DMS 273 (cell line): ENCODE data around the gene KIF23.
"Not testable (repeated sequence)": the region's sequence is repeated elsewhere in the genome, so short reads cannot be mapped to it uniquely, and the experiment has no call there.

Experiments
- DNase-seq: peaks from one replicate; lab custom pipeline; 2025; ENCODE audit not compliant: unreplicated experiment; lab: John Stamatoyannopoulos, UW

The KIF23 gene

DNA sequence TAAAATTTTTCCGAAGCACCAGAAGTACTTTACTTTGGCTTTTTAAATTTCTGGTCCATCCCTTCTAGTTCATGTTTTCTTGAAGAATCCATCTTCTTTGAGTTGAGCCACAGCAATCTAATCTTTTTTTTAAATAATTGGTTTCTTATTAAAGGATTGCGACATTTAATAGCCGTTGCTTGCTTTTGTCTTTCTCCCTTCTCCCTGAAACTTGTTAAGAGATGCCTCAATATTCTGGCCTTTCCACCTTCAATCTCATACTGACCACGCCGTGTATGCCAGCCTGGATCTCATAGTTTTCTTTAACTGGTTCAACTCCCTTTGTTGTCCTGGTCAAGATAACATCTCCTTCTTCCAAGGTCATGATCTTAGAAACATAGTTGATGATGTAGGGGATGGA lies 20.1 kb downstream of the KIF23 start:
- no peak for DNase-seq

DNA sequence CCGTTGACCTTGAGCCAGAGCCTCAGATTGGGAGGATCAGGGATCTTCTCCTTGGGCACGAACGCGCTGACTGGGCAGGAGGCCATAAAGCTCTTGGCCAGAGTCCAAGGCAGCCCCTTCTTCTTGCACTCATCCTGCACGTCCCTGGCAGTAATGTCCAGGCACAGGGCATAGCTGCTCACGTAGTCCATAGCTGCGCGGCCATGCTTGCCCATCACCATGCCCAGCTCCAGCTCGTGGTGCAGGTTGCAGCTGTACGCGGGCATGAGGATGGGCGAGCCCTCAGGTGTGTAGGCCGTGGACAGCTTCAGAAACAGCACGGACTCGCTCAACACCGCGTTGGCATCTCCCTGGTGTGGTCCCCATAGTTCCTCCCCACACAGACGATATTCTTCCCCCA lies 20.5 kb downstream of the KIF23 start:
- DNase-seq = no peak

DNA sequence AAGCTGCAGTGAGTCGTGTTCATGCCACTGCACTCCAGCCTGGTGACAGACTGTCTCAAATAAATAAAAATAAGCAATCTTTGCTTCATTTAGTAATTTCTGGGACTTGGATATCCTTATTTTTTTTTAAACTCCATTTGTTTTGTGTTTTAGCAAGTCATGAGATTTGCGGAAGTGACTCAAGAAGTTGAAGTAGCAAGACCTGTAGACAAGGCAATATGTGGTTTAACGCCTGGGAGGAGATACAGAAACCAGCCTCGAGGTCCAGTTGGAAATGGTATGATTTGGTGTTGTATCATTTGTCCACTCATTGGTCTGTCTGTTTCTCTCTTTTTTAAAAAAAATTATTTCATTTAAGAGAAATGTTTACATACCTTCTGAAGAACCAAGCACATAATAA lies 21.8 kb downstream of the KIF23 start:
- no peak for DNase-seq

DNA sequence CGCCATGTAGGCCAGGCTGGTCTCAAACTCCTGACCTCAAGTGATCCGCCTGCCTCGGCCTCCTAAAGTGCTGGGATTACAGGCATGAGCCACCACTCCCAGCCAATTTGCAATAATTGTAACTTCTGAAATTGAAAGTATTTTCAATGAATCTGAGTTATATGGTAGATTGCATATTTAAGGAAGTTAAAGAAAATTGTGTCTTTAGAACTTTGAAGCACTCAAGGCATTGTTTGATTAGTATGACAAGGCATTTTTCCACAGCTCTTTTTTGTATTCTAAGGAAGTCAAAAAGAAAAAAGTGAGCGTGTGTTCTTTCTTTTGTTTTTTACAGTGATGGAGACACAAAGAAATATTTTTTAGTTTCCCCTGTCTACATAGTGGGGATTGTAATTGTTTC lies 22.8 kb downstream of the KIF23 start:
- no peak for DNase-seq

DNA sequence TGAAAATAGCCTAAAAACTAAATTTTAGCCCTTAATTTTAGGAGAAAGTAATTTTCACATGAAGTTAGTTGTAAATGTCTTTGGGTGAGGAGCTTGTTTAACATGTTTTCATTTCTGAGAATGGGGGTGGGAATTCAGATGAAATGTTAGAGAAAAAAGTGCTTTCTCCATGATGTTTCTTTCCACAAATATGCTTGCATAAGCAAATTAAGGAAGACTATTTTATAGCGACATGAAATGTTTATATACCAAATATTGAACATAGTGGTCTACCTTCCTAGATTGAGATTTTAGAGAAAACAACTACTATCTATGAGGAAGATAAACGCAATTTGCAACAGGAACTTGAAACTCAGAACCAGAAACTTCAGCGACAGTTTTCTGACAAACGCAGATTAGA lies 25.5 kb downstream of the KIF23 start:
- DNase-seq = no peak

DNA sequence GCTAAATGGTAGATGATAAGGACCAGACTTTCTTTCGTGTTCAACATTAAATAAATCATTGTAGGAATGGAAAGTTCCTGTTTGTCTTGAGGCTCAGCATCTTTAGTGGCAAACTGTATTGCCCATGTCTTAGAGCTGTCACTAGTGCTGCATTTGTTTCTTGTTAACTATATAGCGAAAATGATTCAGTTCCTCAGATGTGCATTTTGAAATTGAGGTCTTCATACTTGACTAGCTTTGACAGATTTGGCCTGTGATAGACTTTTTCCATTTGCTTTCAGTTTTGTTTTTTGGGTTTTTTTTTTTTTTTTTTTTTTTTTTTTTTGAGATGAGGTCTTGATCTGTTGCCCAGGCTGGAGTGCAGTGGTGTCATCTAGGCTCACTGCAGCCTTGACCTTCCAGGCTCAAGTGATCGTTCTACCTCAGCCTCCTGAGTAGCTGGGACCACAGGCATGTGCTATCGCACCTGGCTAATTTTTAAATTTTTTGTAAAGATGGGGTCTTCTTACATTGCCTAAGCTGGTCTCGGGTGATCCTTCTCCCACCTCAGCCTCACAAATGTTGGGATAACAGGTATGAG lies 29.0 kb downstream of the KIF23 start:
- no peak for DNase-seq

DNA sequence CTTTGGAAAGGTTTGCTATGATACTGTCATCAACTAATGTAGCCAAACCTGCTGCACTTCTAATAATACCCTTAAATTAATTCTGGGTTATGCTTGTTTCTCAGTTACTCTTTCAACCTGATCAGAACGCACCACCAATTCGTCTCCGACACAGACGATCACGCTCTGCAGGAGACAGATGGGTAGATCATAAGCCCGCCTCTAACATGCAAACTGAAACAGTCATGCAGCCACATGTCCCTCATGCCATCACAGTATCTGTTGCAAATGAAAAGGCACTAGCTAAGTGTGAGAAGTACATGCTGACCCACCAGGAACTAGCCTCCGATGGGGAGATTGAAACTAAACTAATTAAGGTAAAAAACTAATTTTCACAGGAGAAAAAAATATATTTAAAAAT lies 30.5 kb downstream of the KIF23 start:
- no peak for DNase-seq

DNA sequence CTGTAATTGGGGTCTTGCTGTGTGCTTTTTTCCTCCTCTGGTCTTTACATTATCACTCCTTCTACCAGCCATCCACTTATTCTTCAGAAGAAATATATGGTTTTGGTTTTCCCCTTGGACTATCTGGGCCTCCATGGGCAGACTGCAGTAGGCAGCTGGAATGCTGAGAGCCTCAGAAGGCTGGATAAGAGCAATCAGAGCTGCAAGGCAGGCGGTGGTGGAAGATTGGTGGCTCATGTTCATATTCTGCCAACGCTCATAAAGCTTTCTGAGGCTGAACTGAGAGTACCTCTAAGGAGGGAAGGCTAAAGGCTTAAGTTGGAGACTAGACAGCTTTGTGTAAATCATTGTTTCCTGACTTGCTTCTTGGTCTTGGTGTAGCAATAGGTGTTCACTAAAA lies 32.8 kb downstream of the KIF23 start:
- DNase-seq = no peak

DNA sequence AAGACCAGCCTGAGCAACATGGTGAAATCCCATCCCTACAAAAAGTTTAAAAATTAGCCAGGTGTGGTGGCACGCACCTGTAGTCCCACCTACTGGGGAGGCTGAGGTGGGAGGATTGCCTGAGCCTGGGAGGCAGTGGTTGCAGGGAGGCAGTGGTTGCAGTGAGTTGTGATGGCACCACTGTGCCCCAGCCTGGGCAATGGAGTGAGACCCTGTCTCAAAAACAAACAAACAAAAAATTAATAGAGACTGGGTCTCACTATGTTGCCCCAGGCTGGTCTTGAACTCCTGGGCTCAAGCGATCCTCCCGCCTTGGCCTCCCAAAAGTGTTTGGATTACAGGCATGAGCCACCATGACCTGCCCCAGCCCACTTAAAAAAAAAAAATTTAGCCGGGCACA lies 36.1 kb downstream of the KIF23 start:
- DNase-seq = not testable (repeated sequence)

DNA sequence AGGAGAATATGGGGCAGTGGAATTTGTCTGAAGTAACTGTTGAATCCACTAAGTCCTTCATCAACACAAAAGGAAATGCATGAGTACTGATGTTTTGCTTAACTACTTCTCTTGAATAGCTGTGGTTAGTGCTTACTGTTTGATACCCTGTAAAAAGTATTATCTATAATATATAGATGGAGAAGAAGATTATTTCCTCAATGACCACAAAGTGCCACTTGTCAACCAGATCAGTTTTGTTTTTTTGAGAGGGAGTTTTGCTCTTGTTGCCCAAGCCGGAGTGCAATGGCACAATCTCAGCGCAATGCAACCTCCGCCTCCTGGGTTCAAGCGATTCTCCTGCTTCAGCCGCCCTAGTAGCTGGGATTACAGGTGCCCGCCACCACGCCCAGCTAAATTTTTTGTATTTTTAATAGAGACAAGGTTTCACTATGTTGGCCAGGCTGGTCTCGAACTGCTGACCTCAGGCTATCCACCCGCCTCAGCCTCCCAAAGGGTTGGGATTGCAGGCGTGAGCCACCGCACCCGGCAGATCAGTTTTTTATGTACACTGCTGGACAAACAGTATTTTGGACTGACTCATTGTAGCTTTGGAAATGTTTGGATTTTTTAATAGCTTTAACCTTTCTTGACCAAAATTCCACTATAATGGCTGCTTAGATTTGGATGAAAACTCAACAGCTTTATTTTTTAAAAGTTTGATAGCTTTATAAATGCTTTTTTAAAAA lies 37.0 kb downstream of the KIF23 start:
- no peak for DNase-seq

DNA sequence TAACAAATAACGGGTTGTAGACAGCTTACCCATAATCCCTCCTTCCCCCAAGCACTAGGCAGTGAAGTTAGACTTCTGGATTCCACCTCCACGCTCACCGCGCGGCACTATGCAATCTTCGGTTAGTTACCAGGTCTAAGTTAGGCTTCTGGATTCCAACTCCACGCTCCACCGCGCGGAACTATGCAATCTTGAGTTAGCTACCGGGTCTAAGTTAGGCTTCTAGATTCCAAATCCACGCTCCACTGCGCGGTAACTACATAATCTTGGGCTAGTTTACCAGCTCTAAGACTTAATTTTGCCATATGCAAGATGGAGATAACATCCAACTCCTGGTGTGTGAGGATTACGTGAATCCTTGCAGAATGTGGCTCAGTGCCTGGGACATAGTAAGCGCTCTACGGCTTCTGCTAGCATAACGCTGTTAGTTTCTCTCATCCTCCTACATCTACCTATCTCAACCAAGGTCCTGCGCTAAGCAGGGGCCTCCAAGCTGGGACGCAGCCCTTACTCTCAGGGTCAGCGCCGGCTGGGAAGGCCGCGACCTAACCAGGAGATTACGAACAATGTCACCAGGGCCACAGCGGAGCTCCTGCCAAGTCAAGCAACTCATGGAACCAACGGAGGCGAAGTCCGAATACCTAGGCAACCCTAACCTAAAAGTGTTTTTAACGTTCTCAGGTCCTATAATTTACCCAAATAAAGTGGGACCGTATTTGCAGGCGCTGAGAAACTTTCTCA lies 38.0 kb downstream of the KIF23 start:
- DNase-seq = peak; percentile 44

DNA sequence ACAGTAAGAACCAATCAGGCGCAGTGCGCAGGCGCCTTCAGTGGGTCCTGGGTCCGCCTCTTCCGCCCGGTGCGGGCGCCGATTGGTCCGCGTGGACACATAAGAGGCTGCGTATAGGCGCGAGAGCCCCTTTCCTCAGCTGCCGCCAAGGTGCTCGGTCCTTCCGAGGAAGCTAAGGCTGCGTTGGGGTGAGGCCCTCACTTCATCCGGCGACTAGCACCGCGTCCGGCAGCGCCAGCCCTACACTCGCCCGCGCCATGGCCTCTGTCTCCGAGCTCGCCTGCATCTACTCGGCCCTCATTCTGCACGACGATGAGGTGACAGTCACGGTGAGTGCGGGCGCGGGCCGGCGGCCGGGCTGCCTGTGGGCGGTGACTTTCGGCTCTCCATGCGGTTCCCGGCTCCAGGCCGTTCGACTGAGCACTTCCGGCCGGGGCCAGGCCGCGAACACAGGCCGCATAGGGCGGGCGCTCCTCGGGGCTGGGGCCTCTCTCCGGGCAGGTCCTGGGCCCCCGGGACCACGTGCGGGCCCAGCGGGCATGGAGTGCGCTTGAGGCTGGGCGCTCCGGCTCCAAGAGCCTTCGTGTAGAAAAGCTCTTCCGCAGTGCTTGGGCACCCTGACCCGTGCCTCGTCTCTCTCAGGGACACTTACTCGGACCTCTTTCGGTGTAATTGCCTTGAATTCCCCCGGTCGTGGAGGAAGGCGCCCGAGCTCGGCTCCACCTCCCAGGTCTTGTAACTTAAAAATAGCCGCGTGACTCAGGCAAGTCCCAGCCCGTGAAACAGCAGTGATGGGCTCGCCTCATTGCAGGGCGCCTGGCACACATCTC lies 38.8 kb downstream of the KIF23 start, which contains the start of gene RPLP1:
Gene RPLP1 (plus strand): TSS at position 127 of the 830 bp plus-strand sequence. CDS start 131 bp downstream, at position 258.
- DNase-seq = peak; percentile 96

DNA sequence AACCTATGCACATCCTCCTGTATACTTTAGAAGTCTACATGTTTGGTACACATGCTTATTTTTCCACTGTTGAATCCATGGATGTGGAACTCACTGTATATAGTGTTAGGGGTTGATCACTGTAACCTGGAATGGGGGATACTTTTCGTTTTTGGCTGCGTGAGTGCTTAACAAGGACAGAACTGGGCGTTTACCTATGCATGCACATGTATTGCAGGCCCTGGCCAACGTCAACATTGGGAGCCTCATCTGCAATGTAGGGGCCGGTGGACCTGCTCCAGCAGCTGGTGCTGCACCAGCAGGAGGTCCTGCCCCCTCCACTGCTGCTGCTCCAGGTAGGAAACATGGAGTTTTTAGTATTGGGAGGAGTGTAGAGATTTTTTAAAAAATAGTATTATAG lies 40.8 kb downstream of the KIF23 start:
- DNase-seq = peak; percentile 32

DNA sequence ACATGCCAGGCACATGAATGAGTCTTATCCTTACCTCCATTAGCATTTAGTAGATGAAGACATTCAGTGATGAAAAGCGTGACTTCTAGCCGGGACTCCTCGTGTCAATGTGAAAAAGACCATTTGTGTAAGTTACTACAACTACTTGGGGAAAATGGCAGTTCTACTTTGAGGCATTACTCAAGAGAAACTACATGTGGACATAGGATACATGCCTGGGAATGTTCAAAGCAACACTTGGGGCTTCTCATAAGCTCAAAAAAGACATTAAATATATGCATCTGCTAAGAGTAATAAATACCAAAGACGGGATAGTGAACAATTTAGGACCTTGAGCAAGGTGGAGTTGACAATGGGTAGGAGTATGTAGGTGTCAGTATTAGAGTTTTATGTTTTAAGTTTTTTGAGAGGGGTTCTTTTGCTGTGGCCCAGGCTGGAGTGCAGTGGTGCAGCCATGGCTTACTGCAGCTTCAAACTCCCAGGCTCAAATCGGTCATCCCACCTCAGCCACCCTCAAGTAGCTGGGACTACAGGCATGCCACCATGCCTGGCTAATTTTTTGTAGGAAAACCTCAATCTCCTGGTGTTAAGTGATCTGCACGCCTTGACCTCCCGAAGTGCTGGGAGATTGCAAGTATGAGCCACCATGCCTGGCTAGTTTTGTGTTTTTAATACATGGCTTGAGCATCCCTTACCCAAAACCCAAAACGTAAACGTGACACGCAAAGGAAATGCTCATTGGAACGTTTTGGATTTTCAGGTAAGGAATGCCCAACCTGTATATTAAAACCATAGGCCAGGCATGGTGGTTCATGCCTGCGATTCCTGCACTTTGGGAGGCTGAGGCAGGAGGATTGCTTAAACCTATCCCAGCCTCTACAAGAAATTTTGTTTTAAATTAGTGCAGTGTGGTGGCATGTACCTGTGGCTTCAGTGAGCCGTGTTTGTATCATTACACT lies 42.3 kb downstream of the KIF23 start:
- peak; percentile 45 for DNase-seq

DNA sequence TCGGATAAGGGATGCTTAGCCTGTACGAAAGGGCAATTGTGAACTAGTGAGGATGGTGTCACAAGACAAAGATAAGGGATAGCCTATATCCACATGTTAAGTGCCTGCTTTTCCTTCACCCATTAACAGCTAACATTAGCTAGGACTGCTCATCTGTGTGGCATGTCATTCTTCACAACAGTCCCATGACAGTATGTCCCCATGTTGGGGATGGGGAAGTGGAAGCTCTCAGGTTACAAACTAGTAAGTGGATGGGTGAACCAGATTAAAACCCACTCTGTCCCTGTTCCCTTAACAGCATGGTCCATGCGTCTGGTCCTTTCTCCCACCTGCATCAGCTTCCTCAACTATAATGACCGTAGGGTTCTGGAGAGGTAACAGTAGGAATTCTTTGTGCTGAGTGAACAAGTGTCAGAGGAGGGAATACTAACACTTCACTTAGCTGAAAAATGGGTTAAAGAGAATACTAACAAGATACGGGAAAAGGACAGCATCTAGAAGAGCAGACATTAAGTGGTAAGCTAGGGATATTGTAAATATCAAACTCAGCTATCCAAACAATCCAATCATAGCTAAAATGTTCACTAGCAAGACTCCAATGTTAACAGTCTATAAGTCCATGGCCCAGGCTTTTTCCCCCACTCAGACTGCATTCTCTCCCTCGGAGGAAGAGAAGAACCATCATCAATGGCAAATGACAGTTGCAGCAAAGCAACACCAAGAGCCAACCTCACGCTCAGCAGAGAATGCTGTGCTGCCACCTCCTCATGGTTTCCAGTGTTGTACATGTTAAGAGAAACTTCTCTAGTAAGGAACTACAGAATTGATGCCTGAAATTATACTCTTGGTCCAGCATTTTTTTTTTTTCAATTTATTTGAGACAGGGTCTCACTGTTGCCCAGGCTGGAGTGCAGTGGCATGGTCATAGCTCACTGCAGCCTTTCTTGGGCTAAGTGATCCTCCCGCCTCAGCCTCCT lies 43.4 kb downstream of the KIF23 start:
- peak; percentile 54 for DNase-seq

DNA sequence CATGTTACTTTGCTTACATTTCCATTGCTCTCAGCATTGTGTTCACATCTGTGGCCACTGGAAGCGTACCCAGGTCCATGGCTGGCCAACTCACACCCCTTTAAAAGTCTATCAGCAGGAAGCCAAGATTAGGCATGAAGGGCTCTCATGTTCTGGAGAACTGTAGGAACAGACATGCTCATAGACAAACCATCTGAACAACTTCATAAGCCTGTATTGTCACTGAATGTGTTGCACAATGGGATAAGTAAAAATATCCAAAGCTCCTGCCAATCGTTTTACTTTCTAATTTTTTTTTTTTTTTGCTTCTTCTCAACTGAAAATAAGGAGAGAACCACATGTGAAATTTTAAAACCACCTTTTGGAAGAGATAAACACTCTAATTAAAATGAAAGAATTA lies 44.9 kb downstream of the KIF23 start:
- DNase-seq = peak; percentile 12

DNA sequence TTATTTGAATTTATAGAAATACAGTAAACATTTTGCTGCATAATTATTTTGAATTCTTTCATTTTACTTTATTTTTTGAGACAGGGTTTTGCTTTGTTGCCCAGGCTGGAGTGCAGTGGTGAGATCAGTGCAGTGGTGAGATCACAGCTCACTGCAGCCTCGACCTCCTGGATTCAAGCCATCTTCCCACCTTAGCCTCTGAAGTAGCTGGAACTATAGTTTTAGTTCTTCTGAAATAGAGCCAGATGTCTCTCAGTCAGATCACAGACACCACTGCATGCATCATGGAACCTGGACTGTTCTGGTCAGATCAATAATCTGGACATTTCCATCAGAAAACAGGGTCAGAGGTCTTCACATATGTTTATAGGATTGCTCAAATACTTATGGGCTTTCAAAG lies 46.3 kb downstream of the KIF23 start:
- peak; percentile 22 for DNase-seq

DNA sequence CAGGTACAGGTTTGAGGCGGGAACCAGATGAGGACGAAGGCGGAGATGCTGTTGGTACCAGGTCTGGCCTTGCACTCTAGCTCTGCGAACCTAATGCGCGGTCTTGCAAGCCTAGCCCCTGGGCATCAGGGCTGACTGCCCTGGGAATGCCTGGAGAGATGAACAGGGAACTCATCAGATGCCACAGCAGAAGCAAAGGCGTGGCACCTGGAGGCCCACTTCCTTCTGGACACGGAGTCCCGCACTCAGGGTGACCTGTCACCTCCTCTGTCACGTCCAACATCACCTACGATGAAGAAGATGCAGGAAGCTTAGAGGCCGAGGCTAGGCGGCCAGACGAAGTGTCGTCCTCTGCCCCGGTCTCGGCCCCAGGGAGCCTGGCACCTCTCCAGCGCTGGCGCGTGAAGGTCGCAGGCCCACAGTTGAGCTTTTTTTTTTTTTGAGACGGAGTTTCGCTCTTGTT lies 47.9 kb downstream of the KIF23 start:
- peak; percentile 52 for DNase-seq
